CD4-positive, alpha-beta T cell (primary cell): ENCODE data around the gene FSTL4. TPM values are rescaled to one million over a fixed set of nuclear protein-coding genes. Genes with fewer than 3 reads are reported as not detected.
A peak's percentile ranks its signal among the peaks of the same experiment; 100 is the strongest.

ENCODE experiments used
- ATAC-seq: fragments of 200-7000 bp; cut with Tn5 transposase; one replicate; pipeline ENCODE4 v1.10.0; 2022; ENCODE audit warnings: mild to moderate bottlenecking; ENCODE audit not compliant: poor library complexity
- CTCF ChIA-PET: fragments of 350-600 bp; sonication (Branson Sonifier 250); formaldehyde crosslinking; loops from one replicate; lab custom pipeline; 2021; ENCODE audit warnings: antibody characterized with exemption, inconsistent platforms; lab: Charles Lee
- POLR2A ChIA-PET: fragments of 350-600 bp; sonication (Branson Sonifier 250); formaldehyde crosslinking; loops from one replicate; lab custom pipeline; 2021; ENCODE audit warnings: antibody characterized with exemption, inconsistent platforms; lab: Charles Lee
- DNase-seq, 14 experiments: peaks; one replicate each; pipeline ENCODE4 v3.0.0-alpha.2; 2013 to 2020; ENCODE audit warnings: mixed read lengths in 2 of 14
- H3K27ac ChIP-seq, 2 donors: one replicate each; pipeline versions ENCODE4 v1.5.1 to v1.7.0; 2013; ENCODE audit warnings: low read length in 2 of 2, low read depth in 1 of 2, mild to moderate bottlenecking in 1 of 2
- H3K27me3 ChIP-seq, 2 experiments: 1 replicate in 1 of 2; 2 replicates in 1 of 2; pipeline versions ENCODE4 v1.6.1 to v1.7.0; 2013; ENCODE audit warnings: low read length in 2 of 2, control low read depth in 1 of 2, mild to moderate bottlenecking in 1 of 2, moderate library complexity in 1 of 2; ENCODE audit not compliant: insufficient read depth in 2 of 2, control insufficient read depth in 1 of 2
- H3K36me3 ChIP-seq: one replicate; pipeline ENCODE4 v1.6.1; 2013; ENCODE audit warnings: low read length, control low read depth; ENCODE audit not compliant: insufficient read depth
- H3K4me1 ChIP-seq: one replicate; pipeline ENCODE4 v1.6.1; 2013; ENCODE audit warnings: low read length, control low read depth; ENCODE audit not compliant: insufficient read depth
- H3K4me3 ChIP-seq: one replicate; pipeline ENCODE4 v1.5.1; 2013; ENCODE audit warnings: mild to moderate bottlenecking, low read length, moderate library complexity
- H3K9me3 ChIP-seq, 2 experiments: 1 replicate in 1 of 2; 2 replicates in 1 of 2; pipeline versions ENCODE4 v1.6.1 to v1.7.0; 2013; ENCODE audit warnings: low read length in 2 of 2, mild to moderate bottlenecking in 2 of 2, control low read depth in 1 of 2, moderate library complexity in 1 of 2; ENCODE audit not compliant: control insufficient read depth in 1 of 2, insufficient read depth in 1 of 2
- H3K27ac Mint-ChIP-seq: one replicate; pipeline ENCODE4 v1.8.0; 2020; ENCODE audit warnings: mixed read lengths
- H3K27me3 Mint-ChIP-seq: one replicate; pipeline ENCODE4 v1.8.0; 2021; ENCODE audit warnings: mixed read lengths
- H3K36me3 Mint-ChIP-seq: one replicate; pipeline ENCODE4 v1.8.0; 2021; ENCODE audit warnings: low read depth, mixed read lengths
- H3K4me1 Mint-ChIP-seq: one replicate; pipeline ENCODE4 v1.8.0; 2021; ENCODE audit warnings: low read depth, mixed read lengths
- H3K4me3 Mint-ChIP-seq: one replicate; pipeline ENCODE4 v1.8.0; 2020; ENCODE audit warnings: mild to moderate bottlenecking, mixed read lengths
- H3K9me3 Mint-ChIP-seq: one replicate; pipeline ENCODE4 v1.8.0; 2020; ENCODE audit warnings: mixed read lengths
- intact Hi-C, 2 experiments: fragments of 100-400 bp; cut with DNase I in 1 of 2; cut with micrococcal nuclease in 1 of 2; formaldehyde crosslinking; loops; one replicate each; pipeline versions ENCODE4 v1.15.1 to v1.9.0; 2023 to 2025; cut with DNase I, micrococcal nuclease
- polyA plus RNA-seq, 2 donors: library from polyadenylated mRNA; unstranded; fragments of 120-200 nt; gene quantifications; one replicate each; pipeline ENCODE4 v1.2.1, GENCODE V29; 2013
- total RNA-seq, 174 experiments: library from RNA in 2 of 174; stranded (reverse) in 2 of 174; gene quantifications; one replicate each; pipeline ENCODE4 v1.2.3 and lab custom pipeline; 2021 to 2026
- TF ChIP-seq, protein P1 (sequence below): fragments of 200-600 bp; IDR thresholded peaks from one replicate; pipeline ENCODE4 v1.8.0; 2022; ENCODE audit warnings: antibody characterized with exemption, mild to moderate bottlenecking

Gene FSTL4
- total RNA-seq (not detected), total RNA-seq (lab: John Stamatoyannopoulos, UW) (0 to 2.7 (median 0.20) reads per million in 172 experiments)
- 0.09 TPM for polyA plus RNA-seq (2013, experiment 1 of 2)
- polyA plus RNA-seq (2013, experiment 2 of 2) = 0.07 TPM

DNA sequence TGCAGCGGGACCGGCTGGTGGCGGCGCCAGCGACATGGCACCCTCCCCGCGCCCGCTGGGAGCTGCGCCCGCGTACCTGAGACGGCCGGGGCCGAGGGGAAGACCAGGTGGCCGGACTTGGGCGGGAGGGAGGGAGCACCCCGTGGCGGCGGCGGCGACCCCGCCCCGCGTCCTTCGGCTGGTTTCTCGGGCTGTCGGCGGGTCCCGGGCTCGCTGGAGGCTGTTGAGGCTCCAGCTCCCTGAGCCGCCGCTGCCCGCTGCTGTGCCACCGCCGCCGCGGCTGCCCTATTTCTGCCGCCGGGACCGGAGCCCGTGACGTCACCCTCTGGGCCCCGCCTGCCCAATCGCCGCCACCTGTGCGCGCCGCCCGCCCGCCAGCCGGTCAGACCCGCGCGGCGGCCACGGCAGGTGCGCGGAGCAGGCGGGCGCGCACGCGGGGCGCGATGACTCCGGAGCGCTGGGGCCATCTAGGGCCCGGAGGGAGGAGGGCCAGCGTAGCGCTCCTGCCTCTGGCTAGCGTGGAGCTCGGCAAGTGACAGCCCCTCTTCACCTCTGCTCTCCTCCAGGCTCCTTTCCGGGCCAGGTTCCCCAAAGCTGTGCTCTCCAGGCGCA lies at the start of gene FSTL4:
FSTL4 (minus strand) TSS at position 293 of the 612 bp plus-strand sequence.
- no peak within 1 kb of the TSS for H3K27ac ChIP-seq
- peaks cover 0 to 5% of the 10 kb centered on the region in 2 experiments for H3K9me3 ChIP-seq
- ChIA-PET POLR2A (no interaction called here), CTCF (no interaction called here)
- peak within 1 kb of the TSS; percentile 83 for H3K4me3 Mint-ChIP-seq
- H3K27me3 ChIP-seq = peaks cover 47 to 48% of the 10 kb centered on the region in 2 experiments
- H3K27ac Mint-ChIP-seq = no peak within 1 kb of the TSS
- ATAC-seq (no peak), DNase-seq (peak in 5 of 14 experiments; percentile 16 to 56 (median 28))
- TF ChIP-seq, protein P1, sequence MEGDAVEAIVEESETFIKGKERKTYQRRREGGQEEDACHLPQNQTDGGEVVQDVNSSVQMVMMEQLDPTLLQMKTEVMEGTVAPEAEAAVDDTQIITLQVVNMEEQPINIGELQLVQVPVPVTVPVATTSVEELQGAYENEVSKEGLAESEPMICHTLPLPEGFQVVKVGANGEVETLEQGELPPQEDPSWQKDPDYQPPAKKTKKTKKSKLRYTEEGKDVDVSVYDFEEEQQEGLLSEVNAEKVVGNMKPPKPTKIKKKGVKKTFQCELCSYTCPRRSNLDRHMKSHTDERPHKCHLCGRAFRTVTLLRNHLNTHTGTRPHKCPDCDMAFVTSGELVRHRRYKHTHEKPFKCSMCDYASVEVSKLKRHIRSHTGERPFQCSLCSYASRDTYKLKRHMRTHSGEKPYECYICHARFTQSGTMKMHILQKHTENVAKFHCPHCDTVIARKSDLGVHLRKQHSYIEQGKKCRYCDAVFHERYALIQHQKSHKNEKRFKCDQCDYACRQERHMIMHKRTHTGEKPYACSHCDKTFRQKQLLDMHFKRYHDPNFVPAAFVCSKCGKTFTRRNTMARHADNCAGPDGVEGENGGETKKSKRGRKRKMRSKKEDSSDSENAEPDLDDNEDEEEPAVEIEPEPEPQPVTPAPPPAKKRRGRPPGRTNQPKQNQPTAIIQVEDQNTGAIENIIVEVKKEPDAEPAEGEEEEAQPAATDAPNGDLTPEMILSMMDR = no peak
- intact Hi-C loops = loop anchor here in 1 of 2 experiments (10.0 kb wide), 1 partner anchor 498 kb away; no protein-coding TSS in a partner anchor
- H3K4me1 Mint-ChIP-seq = peaks cover 12% of the 10 kb centered on the region
- peaks cover 17% of the 10 kb centered on the region for H3K4me1 ChIP-seq
- no peaks in the 10 kb centered on the region for H3K9me3 Mint-ChIP-seq
- no peaks in the 10 kb centered on the region for H3K36me3 Mint-ChIP-seq
- no peaks in the 10 kb centered on the region for H3K36me3 ChIP-seq
- peaks cover 60% of the 10 kb centered on the region for H3K27me3 Mint-ChIP-seq
- peak within 1 kb of the TSS; percentile 41 for H3K4me3 ChIP-seq

DNA sequence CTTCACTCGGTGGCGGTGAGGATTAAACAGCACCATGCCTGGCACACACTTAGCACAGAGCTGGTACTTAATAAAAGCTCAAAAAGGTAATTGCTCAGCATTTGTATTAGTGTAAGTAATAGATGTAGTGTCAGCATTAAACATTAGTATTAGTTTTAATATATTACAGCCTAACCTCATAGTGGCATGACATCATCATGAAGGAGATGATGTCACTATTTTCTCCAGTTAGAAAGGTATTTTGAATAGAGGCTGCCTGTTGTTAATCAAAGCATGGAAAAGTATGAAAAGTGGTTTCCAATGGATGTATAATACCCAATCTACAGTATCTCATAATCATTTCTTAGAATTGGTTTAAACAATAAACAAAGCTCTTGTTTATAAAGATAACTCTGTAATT lies 49.0 kb upstream of the FSTL4 start:
- TF ChIP-seq, protein P1 = no peak
- no peaks in the 10 kb centered on the region for H3K9me3 Mint-ChIP-seq
- Histone ChIP-seq H3K27ac (no peak overlapping the region), H3K27me3 (peaks cover 0 to 8% of the 10 kb centered on the region in 2 experiments), H3K4me1 (no peaks in the 10 kb centered on the region), H3K36me3 (no peaks in the 10 kb centered on the region), H3K9me3 (no peaks in the 10 kb centered on the region), H3K4me3 (no peak overlapping the region)
- ATAC-seq (no peak), DNase-seq (no peak)
- no peaks in the 10 kb centered on the region for H3K4me1 Mint-ChIP-seq
- POLR2A ChIA-PET = no interaction called here
- CTCF ChIA-PET = no interaction called here
- H3K27ac Mint-ChIP-seq = no peak overlapping the region
- H3K36me3 Mint-ChIP-seq = no peaks in the 10 kb centered on the region
- H3K27me3 Mint-ChIP-seq = peaks cover 23% of the 10 kb centered on the region
- no peak overlapping the region for H3K4me3 Mint-ChIP-seq
- intact Hi-C loops = no loop called here

DNA sequence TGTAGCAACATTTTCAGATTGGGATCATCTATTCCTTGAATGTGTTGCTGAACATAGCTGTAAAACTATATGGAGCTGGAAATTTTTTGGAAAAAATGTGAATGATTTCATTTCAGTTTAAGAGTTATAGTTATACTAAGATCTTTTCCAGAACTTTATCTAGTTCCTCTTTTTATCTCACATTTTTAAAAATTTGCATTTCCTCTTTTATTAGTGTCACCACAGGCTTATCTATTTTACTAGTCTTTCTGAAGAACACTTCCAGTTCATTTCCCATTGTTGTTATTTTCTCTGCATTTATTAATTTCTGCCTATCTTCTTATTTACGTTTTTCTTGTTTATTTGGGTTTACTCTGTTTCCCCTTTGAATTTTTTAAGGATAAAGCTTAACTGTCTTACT lies 46.0 kb upstream of the FSTL4 start:
- Histone ChIP-seq H3K27ac (no peak overlapping the region), H3K27me3 (peaks cover 0 to 9% of the 10 kb centered on the region in 2 experiments), H3K36me3 (no peaks in the 10 kb centered on the region), H3K4me1 (no peaks in the 10 kb centered on the region), H3K4me3 (no peak overlapping the region), H3K9me3 (no peaks in the 10 kb centered on the region)
- no peak overlapping the region for H3K27ac Mint-ChIP-seq
- peaks cover 10% of the 10 kb centered on the region for H3K27me3 Mint-ChIP-seq
- no peak overlapping the region for H3K4me3 Mint-ChIP-seq
- ChIA-PET CTCF (no interaction called here), POLR2A (no interaction called here)
- no peaks in the 10 kb centered on the region for H3K36me3 Mint-ChIP-seq
- no peaks in the 10 kb centered on the region for H3K4me1 Mint-ChIP-seq
- TF ChIP-seq, protein P1 = no peak
- intact Hi-C loops = no loop called here
- H3K9me3 Mint-ChIP-seq = no peaks in the 10 kb centered on the region
- DNase-seq = no peak
- no peak for ATAC-seq
